T-helper 1 cell treated with Interleukin-12 subunit alpha and Interleukin-12 subunit beta and Interleukin-4 antibody, amounts not matched to agents 30 ng/mL and 1 ng/mL, for 36 hours (primary cell): ENCODE results near the gene LCN2. TPM values are rescaled to one million over a fixed set of nuclear protein-coding genes. Genes with fewer than 3 reads are reported as not detected.
"Not testable (repeated sequence)": the region's sequence is repeated elsewhere in the genome, so short reads cannot be mapped to it uniquely, and the experiment has no call there.

Experiments
- intact Hi-C: fragments of 100-400 bp; cut with micrococcal nuclease; formaldehyde crosslinking; loops from one replicate; pipeline ENCODE4 v1.15.1; 2024
- total RNA-seq: library from RNA; stranded (reverse); gene quantifications from 2 replicates; pipeline ENCODE4 v1.2.3, GENCODE V29; 2022

Gene LCN2
- total RNA-seq, 1 donor from 2014 or later: not detected

- intact Hi-C loops: loop anchor here (1.0 to 5.0 kb wide), 9 partner anchors 10 to 730 kb away; partner anchors contain the start of genes CDK9, COQ4, DNM1 and DPM2
Observed at GRCh38 chr9:128127568-128127989, 21.7 kb upstream of the LCN2 start, which contains the start of gene PTGES2. Gene PTGES2, minus strand, starts transcription at chr9:128127729. Its CDS starts 12 bp downstream, at chr9:128127717.

GRCh38 chr9:128127990-128128835 is 21.0 kb upstream of the LCN2 start:
- intact Hi-C loops: loop anchor here (1.0 to 5.0 kb wide), 18 partner anchors 11 to 731 kb away; partner anchors contain the start of genes BBLN, CDK9, COQ4 and DNM1

- intact Hi-C loops: loop anchor here (1.0 to 5.0 kb wide), 15 partner anchors 13 to 732 kb away; partner anchors contain the start of genes BBLN, CDK9, DNM1 and LRSAM1
Observed at GRCh38 chr9:128128836-128129590, 20.2 kb upstream of the LCN2 start.

GRCh38 chr9:128129976-128130590 is 19.2 kb upstream of the LCN2 start:
- intact Hi-C loops: loop anchor here (5.0 kb wide), 6 partner anchors 72 to 733 kb away; partner anchors contain the start of genes CDK9, DNM1, LRSAM1 and RPL12

GRCh38 chr9:128130651-128131050 is 18.6 kb upstream of the LCN2 start:
- intact Hi-C loops: not testable (repeated sequence)

GRCh38 chr9:128131346-128131745 is 17.9 kb upstream of the LCN2 start:
- intact Hi-C loops: not testable (repeated sequence)

GRCh38 chr9:128132139-128132538 is 17.1 kb upstream of the LCN2 start:
- intact Hi-C loops: not testable (repeated sequence)

GRCh38 chr9:128135561-128135960 is 13.7 kb upstream of the LCN2 start:
- intact Hi-C loops: not testable (repeated sequence)

GRCh38 chr9:128136816-128137793 is 12.1 kb upstream of the LCN2 start:
- intact Hi-C loops: no loop called here

- intact Hi-C loops: no loop called here
Observed at GRCh38 chr9:128138001-128138400, 11.3 kb upstream of the LCN2 start.

- intact Hi-C loops: no loop called here
Observed at GRCh38 chr9:128139621-128140020, 9.6 kb upstream of the LCN2 start.

GRCh38 chr9:128141604-128142003 is 7.6 kb upstream of the LCN2 start:
- intact Hi-C loops: loop anchor here (1.0 kb wide), 1 partner anchor 13 kb away; no protein-coding TSS in a partner anchor

GRCh38 chr9:128142061-128142460 is 7.2 kb upstream of the LCN2 start:
- intact Hi-C loops: loop anchor here (1.0 kb wide), 1 partner anchor 14 kb away; no protein-coding TSS in a partner anchor

- intact Hi-C loops: loop anchor here (1.0 kb wide), 1 partner anchor 14 kb away; no protein-coding TSS in a partner anchor
Observed at GRCh38 chr9:128142596-128142995, 6.7 kb upstream of the LCN2 start.

- intact Hi-C loops: no loop called here
Observed at GRCh38 chr9:128143525-128144238, 5.6 kb upstream of the LCN2 start.

GRCh38 chr9:128144239-128145181 is 4.7 kb upstream of the LCN2 start:
- intact Hi-C loops: no loop called here

- intact Hi-C loops: no loop called here
Observed at GRCh38 chr9:128145536-128145935, 3.7 kb upstream of the LCN2 start.

GRCh38 chr9:128145951-128146351 is 3.3 kb upstream of the LCN2 start:
- intact Hi-C loops: no loop called here
